Measurements from ENCODE around the gene FKBP1A. TPM values are rescaled to one million over a fixed set of nuclear protein-coding genes. Genes with fewer than 3 reads are reported as not detected.

Gene FKBP1A
- total RNA-seq, 1 donor from 2014 or later: 291 TPM

GRCh38 chr20:1423625-1424106 lies 30.8 kb upstream of the FKBP1A start:
- TF ChIP-seq CTCF (IDR thresholded peaks at IDR 0.05): no peak
- ATAC-seq (peak; percentile 47 to 60), DNase-seq (peak; percentile 53)

GRCh38 chr20:1423206-1423605 lies 30.4 kb upstream of the FKBP1A start:
- peaks cover 5% of the 10 kb centered on the region for H3K4me1 ChIP-seq
- H3K27ac ChIP-seq: no peak overlapping the region
- H3K27me3 ChIP-seq (ENCODE audit: low read depth): no peaks in the 10 kb centered on the region
- intact Hi-C loops (cut with DNase I): no loop called here
- no peaks in the 10 kb centered on the region for H3K9me3 ChIP-seq
- ATAC-seq (no peak), DNase-seq (no peak)
- TF ChIP-seq CTCF (IDR thresholded peaks at IDR 0.05): no peak
- no peaks in the 10 kb centered on the region for H3K36me3 ChIP-seq
- H3K4me3 ChIP-seq: no peak overlapping the region

More at GRCh38 chr20:1423625-1424106, 30.8 kb upstream of the FKBP1A start:
- Histone ChIP-seq H3K4me3 (no peak overlapping the region), H3K9me3 (no peaks in the 10 kb centered on the region), H3K36me3 (no peaks in the 10 kb centered on the region), H3K4me1 (peaks cover 5% of the 10 kb centered on the region), H3K27ac (no peak overlapping the region), H3K27me3 (ENCODE audit: low read depth) (no peaks in the 10 kb centered on the region)
- intact Hi-C loops (cut with DNase I): no loop called here

GRCh38 chr20:1422753-1423152 lies 29.9 kb upstream of the FKBP1A start:
- DNase-seq (no peak), ATAC-seq (no peak)
- Histone ChIP-seq H3K4me3 (no peak overlapping the region), H3K27me3 (ENCODE audit: low read depth) (no peaks in the 10 kb centered on the region), H3K9me3 (no peaks in the 10 kb centered on the region), H3K4me1 (peaks cover 5% of the 10 kb centered on the region), H3K27ac (no peak overlapping the region), H3K36me3 (no peaks in the 10 kb centered on the region)
- no peak for TF ChIP-seq CTCF (IDR thresholded peaks at IDR 0.05)
- intact Hi-C loops (cut with DNase I): no loop called here

- no peak overlapping the region for H3K4me3 ChIP-seq
- no peaks in the 10 kb centered on the region for H3K27me3 ChIP-seq (ENCODE audit: low read depth)
- H3K4me1 ChIP-seq: peaks cover 5% of the 10 kb centered on the region
- H3K9me3 ChIP-seq: no peaks in the 10 kb centered on the region
- DNase-seq (no peak), ATAC-seq (no peak)
- no peaks in the 10 kb centered on the region for H3K36me3 ChIP-seq
- TF ChIP-seq CTCF (IDR thresholded peaks at IDR 0.05): no peak
- no peak overlapping the region for H3K27ac ChIP-seq
- intact Hi-C loops (cut with DNase I): no loop called here
Measured at GRCh38 chr20:1420066-1420465, 27.2 kb upstream of the FKBP1A start.

GRCh38 chr20:1418350-1418749 lies 25.5 kb upstream of the FKBP1A start:
- DNase-seq (no peak), ATAC-seq (no peak)
- TF ChIP-seq CTCF (IDR thresholded peaks at IDR 0.05): no peak
- no peaks in the 10 kb centered on the region for H3K4me1 ChIP-seq
- H3K27ac ChIP-seq: no peak overlapping the region
- no peaks in the 10 kb centered on the region for H3K36me3 ChIP-seq
- no peaks in the 10 kb centered on the region for H3K9me3 ChIP-seq
- H3K4me3 ChIP-seq: no peak overlapping the region
- no peaks in the 10 kb centered on the region for H3K27me3 ChIP-seq (ENCODE audit: low read depth)
- intact Hi-C loops (cut with DNase I): no loop called here

- H3K4me3 ChIP-seq: no peak overlapping the region
- no peaks in the 10 kb centered on the region for H3K27me3 ChIP-seq (ENCODE audit: low read depth)
- no peaks in the 10 kb centered on the region for H3K9me3 ChIP-seq
- no peak for TF ChIP-seq CTCF (IDR thresholded peaks at IDR 0.05)
- H3K27ac ChIP-seq: no peak overlapping the region
- no peaks in the 10 kb centered on the region for H3K36me3 ChIP-seq
- ATAC-seq (no peak), DNase-seq (no peak)
- H3K4me1 ChIP-seq: no peaks in the 10 kb centered on the region
- intact Hi-C loops (cut with DNase I): no loop called here
Measured at GRCh38 chr20:1417790-1418189, 24.9 kb upstream of the FKBP1A start.
